Measurements from ENCODE around the gene AWAT2.

The AWAT2 gene

DNA sequence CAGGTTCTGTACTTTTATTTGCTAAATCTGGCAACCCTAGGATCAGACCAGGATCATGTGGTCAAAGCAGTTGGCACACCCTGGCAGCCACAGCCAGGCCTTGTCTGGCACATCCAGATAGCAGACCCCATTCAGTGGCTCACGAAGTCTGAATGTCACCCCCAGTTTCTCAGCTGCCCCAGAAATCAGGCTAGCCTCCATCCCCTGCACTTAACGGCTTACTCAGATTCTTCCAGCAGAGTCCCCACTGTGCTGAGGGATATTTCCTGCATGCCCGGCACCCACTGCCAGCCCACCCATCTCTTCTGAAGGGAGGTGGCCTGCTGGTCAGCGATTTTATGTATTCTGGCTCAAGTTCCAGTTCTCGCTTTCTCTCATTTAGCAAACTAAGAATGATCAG is 4.7 kb upstream of the AWAT2 start:
- Histone ChIP-seq H3K79me2 (ENCODE audit: insufficient read depth, low read length) (no peaks in the 10 kb centered on the region), H3K9ac (ENCODE audit: low read length) (no peak overlapping the region), H3K36me3 (ENCODE audit: insufficient read depth, low read length) (no peaks in the 10 kb centered on the region), H3K27me3 (ENCODE audit: insufficient read depth, low read length) (no peaks in the 10 kb centered on the region), H2AFZ (ENCODE audit: low read length) (no peak overlapping the region), H4K20me1 (ENCODE audit: insufficient read depth, low read length) (no peaks in the 10 kb centered on the region), H3K9me2 (ENCODE audit: low read depth, low read length) (no peaks in the 10 kb centered on the region), H3K9me3 (ENCODE audit: low read length) (no peaks in the 10 kb centered on the region), H3K4me2 (ENCODE audit: low read length) (no peak overlapping the region), H3K4me3 (ENCODE audit: low read depth, low read length, poor library complexity, severe bottlenecking) (no peak overlapping the region), H3K27ac (ENCODE audit: low read depth, low read length, poor library complexity, severe bottlenecking) (no peak overlapping the region), H3F3A (ENCODE audit: insufficient read depth, low read length) (no peaks in the 10 kb centered on the region), H3K4me1 (ENCODE audit: insufficient read depth, low read length, severe bottlenecking) (no peaks in the 10 kb centered on the region)
- TF ChIP-seq CTCF (IDR thresholded peaks at IDR 0.05; ENCODE audit: low read length) (no peak), EZH2 (IDR thresholded peaks at IDR 0.05; ENCODE audit: borderline replicate concordance, low read length) (no peak)

DNA sequence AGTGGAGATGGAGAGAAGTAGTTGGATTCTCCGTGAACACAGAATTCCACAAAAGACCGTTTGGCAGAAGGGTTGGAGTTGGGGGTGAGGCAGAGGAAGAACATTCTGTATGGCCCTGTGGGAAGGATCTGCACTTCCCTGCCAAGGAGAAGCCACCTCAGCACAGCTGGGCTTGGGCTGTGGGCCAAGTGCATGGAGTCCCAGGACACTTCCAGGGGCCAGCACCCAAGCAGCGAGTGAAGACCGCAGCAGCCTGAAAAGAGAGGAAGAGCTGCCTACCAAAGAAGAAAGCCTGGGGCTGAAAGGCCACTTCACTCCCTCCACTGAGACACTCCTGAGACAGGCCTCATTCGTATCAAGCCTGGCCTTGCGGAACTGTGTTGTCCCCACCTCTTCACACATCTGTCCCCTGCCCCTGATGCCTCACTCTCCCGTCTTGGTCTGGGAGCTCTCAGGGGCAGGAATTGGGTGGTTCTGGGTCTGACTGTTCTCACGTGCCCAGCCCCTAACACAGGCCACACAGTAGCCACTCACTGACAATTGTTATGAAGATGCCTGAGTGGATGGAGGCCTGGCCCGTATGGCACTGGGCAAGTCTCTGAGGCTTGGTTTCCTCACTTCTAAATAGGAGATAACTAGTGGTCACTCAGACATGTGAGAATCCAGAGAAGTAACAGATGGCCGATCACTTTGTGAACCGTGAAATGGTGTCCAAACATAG is 3.3 kb upstream of the AWAT2 start:
- Histone ChIP-seq H3K27me3 (ENCODE audit: insufficient read depth, low read length) (no peaks in the 10 kb centered on the region), H4K20me1 (ENCODE audit: insufficient read depth, low read length) (no peaks in the 10 kb centered on the region), H3K4me1 (ENCODE audit: insufficient read depth, low read length, severe bottlenecking) (no peaks in the 10 kb centered on the region), H3K9me3 (ENCODE audit: low read length) (no peaks in the 10 kb centered on the region), H3K9ac (ENCODE audit: low read length) (no peak overlapping the region), H3K4me3 (ENCODE audit: low read depth, low read length, poor library complexity, severe bottlenecking) (no peak overlapping the region), H3K4me2 (ENCODE audit: low read length) (no peak overlapping the region), H3K79me2 (ENCODE audit: insufficient read depth, low read length) (no peaks in the 10 kb centered on the region), H3K36me3 (ENCODE audit: insufficient read depth, low read length) (no peaks in the 10 kb centered on the region), H2AFZ (ENCODE audit: low read length) (no peak overlapping the region), H3F3A (ENCODE audit: insufficient read depth, low read length) (no peaks in the 10 kb centered on the region), H3K9me2 (ENCODE audit: low read depth, low read length) (no peaks in the 10 kb centered on the region), H3K27ac (ENCODE audit: low read depth, low read length, poor library complexity, severe bottlenecking) (no peak overlapping the region)
- no peak for TF ChIP-seq CTCF (IDR thresholded peaks at IDR 0.05; ENCODE audit: low read length)
- TF ChIP-seq EZH2 (IDR thresholded peaks at IDR 0.05; ENCODE audit: borderline replicate concordance, low read length) = no peak

DNA sequence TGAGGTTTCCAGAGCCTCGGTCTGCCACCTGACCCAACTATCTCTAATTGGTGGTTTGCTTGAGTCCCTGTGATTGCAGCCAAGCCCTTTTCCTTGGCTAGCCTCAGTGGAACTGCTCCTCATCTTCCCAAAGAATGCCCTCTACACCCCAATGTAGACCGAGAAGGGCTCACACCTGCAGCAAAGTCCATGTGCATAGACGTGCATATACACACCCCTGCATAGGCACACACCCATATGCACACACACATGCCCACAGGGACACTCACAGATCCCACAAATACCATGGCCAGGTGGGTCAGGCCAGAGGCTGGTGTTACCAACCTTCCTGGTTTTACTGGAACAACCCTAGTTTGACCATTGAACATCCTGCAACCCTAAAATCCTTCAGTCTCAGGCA is 332 bp downstream of the AWAT2 start:
- TF ChIP-seq EZH2 (IDR thresholded peaks at IDR 0.05; ENCODE audit: borderline replicate concordance, low read length) = no peak
- TF ChIP-seq CTCF (IDR thresholded peaks at IDR 0.05; ENCODE audit: low read length) = no peak
- Histone ChIP-seq H3K4me1 (ENCODE audit: insufficient read depth, low read length, severe bottlenecking) (no peaks in the 10 kb centered on the region), H4K20me1 (ENCODE audit: insufficient read depth, low read length) (no peaks in the 10 kb centered on the region), H3F3A (ENCODE audit: insufficient read depth, low read length) (no peaks in the 10 kb centered on the region), H3K27me3 (ENCODE audit: insufficient read depth, low read length) (no peaks in the 10 kb centered on the region), H3K4me3 (ENCODE audit: low read depth, low read length, poor library complexity, severe bottlenecking) (no peak overlapping the region), H3K36me3 (ENCODE audit: insufficient read depth, low read length) (no peaks in the 10 kb centered on the region), H2AFZ (ENCODE audit: low read length) (no peak overlapping the region), H3K79me2 (ENCODE audit: insufficient read depth, low read length) (no peaks in the 10 kb centered on the region), H3K9me3 (ENCODE audit: low read length) (no peaks in the 10 kb centered on the region), H3K9ac (ENCODE audit: low read length) (no peak overlapping the region), H3K9me2 (ENCODE audit: low read depth, low read length) (no peaks in the 10 kb centered on the region), H3K4me2 (ENCODE audit: low read length) (no peak overlapping the region), H3K27ac (ENCODE audit: low read depth, low read length, poor library complexity, severe bottlenecking) (no peak overlapping the region)

All from OCI-LY1 (cell line).